Stimulated activated CD4-positive, alpha-beta T cell treated with anti-CD3 and anti-CD28 coated beads, Interleukin-2, amount 100 ng/mL, for 24 hours (primary cell): Measurements from ENCODE around the gene ENTR1.
A peak's percentile ranks its signal among the peaks of the same experiment; 100 is the strongest.

Experiments used
- DNase-seq, 2 donors: peaks; one replicate each; pipeline ENCODE4 v3.0.0-alpha.2; 2020

The ENTR1 gene, protein sequence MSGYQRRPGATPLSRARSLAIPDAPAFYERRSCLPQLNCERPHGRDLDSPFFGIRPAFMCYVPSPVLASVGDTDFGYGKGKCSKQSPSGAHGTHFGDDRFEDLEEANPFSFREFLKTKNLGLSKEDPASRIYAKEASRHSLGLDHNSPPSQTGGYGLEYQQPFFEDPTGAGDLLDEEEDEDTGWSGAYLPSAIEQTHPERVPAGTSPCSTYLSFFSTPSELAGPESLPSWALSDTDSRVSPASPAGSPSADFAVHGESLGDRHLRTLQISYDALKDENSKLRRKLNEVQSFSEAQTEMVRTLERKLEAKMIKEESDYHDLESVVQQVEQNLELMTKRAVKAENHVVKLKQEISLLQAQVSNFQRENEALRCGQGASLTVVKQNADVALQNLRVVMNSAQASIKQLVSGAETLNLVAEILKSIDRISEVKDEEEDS

DNA sequence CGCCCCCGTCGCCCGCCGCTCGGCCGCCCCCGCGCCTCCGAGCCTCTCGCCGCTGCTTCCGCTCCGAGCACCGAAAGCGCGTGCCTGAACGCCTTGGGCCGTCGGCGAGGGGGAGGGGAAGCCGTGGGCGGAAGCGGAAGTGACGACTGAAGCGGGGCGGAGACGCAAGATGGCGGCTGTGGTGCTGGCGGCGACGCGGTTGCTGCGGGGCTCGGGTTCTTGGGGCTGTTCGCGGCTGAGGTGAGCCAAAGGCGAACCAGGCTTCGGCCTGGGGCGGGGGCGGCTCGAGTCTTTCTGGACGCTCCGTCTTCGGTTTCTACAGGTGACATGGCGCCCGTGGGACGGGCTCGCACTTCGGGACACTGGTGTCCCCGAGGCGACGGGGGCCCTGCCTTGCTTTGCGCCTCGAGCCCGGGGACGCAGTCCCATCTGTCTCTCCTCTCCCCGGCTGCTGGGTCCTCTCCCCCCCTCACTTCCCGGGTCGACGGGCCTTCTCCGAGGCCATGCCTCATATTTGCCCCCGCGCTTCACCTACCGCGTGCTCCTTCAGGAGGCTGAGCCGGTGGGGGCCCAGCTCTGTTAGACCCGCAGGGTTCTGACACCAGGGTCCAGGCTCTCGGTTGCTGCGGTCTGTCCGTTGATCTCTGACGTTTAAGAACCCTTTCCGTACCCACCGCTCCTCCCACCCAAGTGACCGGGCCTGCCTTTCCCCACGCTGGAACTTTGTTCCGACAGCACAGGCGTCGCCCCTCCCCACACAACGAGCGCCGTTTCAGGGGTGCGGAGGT lies at the start of gene ENTR1, which contains the start of gene PMPCA:
ENTR1 (minus strand) TSS at position 115 of the 788 bp plus-strand sequence. CDS start 217 bp downstream, outside the sequence.
PMPCA (plus strand) TSS at position 159 of the 788 bp plus-strand sequence; CDS start at position 170, 11 bp downstream.
- DNase-seq = peak; percentile 98 to 99

DNA sequence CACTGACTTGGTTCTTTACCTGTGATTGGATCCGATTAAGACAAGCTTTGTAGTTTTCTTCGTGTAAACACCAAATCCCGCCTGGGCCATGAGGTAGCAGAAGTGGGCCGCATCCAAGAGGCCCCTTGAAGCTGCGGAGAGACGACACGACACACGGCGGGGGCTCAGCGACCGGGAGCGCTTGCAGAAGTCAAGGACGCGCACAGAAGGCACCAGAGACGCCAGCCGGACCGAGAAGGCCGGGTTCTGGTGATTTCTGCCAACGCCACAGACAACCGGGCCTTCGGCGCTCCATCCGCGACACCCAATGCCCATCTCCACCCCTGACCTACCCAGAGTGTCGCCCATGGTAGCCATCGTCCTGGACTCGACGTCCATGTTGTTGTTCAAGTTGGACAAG lies 49.0 kb upstream of the ENTR1 start:
- no peak for DNase-seq

DNA sequence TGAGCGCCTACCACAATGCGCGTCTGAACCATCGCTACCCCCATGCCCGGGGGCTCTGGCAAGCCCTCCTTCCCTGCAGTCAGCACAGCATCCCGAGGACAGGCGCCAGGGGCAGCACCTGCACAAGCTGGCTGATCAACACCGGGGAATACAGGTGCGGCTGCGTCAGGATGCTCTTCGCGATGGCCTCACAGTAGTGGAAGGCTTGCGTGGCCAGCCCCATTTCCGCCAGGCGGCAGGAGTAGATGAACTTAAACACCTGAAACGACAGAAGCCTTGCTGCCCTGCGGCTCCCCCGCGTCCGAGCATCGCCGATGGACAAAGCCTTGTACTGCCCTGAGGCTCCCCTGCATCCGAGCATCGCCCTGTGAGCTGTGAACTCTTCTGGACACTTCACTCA lies 46.9 kb upstream of the ENTR1 start:
- no peak for DNase-seq

DNA sequence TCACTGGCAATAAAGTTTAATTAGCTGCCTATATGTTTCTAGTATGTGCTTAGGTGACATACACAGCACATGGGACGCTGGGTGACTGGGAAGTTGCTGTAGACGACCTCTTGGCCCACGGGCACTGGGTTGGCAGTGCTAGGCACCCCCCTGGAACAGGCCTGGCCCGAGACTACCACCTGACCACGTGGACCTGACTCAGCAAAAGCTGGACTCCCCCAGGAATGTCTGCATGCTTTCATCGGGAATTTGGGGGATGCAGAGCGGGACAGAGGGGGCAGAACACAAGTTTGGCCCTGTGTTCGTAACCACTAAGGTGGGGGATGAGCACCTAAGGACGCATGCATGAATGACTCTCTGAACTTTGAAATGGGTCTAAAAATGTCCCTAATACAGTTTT lies 45.8 kb upstream of the ENTR1 start:
- no peak for DNase-seq

DNA sequence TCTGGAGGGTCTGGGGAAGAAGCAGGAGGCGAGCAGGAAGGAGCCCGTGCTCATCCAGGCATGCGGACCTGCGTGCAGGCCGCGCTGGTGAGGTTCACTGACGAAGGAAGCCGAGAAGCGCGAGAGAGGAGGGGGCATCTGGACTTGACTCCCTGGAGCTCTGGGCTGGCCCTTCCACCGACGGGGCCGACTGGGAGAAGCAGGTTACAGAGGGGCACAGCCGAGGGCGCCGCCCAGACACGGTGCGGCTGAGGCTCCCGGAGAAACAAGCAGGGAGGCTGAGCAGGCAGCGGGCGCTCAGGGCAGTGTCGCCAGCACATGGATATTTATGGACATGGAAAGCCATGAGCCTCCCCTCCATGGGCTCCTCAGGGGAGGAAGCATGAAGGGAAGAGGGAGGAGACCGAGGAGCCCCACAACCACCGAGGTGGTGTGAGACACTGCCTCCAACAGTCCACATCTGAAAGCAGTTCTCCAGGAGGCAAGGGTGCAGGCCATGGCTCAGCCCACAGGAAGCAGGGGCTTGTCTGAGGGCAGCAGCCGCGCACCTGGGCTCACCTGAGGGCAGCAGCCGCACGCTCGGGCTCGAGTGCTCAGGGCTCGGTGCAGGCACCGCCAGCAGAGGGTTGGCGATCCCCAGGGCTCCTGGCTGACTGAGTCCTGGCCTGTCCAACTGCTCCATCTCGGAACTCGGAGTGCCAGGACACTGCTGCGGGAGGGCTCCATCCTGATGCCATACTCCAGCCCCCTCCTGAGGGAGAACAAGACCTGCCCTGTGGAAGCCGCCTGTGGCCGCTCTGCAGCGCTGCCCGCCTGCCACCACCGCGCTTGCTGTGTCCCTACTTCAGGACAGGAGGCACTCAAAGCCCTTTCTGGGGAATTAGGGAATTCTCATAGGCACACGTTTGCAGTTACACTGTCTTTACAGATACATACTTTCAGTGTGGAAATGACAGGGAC lies 44.9 kb upstream of the ENTR1 start:
- DNase-seq = no peak

DNA sequence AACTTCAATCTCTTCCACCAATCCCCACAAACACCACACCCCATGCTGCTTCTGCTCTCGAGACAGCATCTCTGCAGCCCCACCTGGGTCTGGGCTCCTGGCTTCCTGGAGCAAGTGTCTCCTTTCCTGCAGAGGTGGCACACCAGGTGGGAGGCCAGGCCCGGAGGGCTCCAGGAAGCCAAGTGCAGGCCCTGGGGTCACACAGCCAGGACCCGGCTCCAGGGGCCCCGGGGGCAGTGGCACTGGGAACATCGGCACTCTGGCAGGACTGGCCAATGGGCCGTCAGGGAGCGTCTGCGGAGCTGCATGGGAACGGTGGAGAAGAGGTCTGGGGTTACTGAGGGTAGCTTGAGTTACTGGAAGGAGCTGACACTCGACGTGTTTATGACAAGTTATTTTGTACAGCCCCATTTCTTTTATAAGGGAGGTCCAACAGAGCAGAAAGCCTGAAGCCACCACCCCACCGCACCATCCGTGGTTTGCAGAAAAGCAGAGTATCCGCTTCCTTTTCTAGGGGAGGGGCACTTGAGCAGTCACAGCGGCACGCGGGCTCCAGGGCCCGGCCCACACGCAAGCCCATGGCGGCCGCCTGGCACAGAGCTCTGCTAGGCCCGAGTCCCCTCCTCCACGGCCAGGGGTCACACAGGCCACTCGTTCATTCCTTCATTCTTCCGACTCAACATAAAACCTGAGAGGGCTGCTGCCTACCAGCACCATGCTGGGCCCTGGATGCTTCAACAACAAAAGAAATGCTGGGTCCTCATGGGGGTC lies 43.8 kb upstream of the ENTR1 start:
- DNase-seq = no peak

DNA sequence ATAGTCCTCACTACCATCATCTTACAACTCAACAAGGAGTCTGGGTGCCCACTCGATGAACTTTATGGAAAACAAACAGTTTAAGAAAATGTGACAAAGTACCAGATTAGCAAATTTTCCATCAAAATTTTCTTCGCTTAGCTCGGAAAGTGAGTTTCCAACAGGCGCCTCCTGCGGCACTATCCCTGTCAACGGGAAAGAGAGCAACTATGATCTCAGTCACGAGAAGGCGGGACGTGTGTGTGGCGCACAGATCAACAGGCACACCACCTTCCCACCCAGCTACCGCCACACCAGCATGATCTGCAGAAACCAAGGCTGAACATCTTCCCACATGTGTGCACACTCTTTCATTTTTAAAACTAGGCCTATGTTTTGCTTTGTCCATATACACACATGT lies 42.9 kb upstream of the ENTR1 start:
- no peak for DNase-seq

DNA sequence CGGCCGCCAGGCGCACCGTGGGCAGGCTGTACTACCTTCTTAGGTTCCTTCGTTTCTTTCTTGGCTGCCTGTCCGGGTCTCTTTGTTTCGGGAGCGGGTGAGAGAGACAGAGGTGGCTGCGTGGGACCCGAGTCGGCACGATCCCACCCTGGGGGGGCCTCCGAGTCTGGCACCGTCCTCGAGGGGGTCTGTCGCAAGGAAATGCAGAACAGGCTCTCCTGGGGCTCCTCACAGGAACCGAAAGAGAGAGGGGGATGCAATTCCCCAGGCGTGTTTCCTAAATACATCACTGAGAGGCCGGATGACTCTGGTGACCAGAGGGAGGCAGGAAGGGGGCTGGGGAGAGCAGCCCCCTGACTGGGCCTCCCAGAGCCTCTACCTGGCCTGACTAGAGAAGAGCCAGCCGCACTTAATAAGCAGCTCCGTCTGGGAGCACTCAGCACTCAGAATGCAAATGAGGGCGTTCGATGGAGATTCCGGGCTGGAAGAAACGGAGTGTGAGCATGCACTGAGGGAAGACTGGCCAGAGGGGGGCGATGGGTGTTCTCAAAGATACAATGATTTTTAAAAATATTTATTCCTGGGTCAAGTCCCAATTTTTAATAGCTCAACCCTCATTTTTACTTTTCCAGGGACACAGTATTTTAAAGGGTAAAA lies 40.9 kb upstream of the ENTR1 start:
- DNase-seq = no peak

DNA sequence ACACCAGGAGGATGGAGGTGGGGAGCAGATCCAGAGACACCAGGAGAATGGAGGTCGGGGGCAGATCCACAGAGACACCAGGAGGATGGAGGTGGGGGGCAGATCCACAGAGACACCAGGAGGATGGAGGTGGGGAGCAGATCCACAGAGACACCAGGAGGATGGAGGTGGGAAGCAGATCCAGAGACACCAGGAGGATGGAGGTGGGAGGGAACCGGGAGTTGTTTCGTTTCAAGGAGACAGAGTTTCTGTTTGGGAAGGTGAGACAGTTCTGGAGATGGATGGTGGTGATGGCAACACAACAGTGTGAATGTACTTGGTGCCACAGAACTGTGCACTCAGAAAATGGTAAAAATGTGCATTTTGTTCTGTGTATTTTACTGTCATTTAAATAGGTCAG lies 38.2 kb upstream of the ENTR1 start:
- DNase-seq = no peak

DNA sequence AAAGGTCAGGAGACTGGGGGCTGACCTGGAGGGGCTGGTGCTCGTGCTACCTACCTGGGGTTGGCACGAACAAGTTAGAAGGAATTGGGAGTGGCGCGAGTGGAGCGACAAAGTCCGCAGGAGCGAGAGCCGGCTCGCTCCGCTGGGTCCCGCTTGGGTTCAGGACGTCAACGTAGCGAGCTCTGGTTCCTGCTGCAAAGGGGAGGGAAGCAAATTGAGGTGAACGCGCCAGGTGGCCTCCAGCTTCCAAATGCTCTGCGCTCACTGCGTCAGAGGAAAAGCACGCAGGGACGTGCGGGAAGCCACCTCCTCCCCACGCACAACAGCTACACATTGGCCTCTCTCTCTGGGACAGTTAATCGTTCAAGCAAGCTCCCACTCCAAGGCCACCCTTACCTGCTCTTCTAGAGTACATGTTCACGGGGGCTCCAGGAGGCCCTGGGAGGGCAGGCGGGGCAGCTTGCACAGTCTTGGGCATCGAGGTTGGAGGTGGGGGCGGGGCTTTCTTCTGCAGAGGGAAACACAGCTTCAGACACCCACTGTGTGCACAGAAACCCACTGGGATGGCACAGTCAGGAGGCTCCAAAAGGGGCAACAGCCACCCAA lies 36.9 kb upstream of the ENTR1 start:
- no peak for DNase-seq

DNA sequence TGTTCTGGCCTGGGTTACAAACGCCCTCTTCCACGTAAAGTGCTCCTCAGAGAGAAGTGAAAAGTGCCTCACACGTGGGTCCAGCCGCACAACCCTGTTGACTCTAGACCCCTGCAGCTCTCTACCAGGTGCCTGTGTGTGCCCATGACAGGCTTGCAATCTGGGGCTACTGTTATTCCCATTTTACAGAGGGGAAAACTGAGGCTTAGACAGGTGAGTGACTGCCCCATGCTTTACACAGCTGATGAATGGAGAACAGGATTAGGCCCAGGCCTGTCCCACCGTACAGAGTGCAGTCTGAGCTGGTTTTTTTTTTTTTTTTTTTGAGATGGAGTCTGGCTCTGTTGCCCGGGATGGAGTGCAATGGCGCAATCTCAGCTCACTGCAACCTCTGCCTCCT lies 35.4 kb upstream of the ENTR1 start:
- DNase-seq = no peak

DNA sequence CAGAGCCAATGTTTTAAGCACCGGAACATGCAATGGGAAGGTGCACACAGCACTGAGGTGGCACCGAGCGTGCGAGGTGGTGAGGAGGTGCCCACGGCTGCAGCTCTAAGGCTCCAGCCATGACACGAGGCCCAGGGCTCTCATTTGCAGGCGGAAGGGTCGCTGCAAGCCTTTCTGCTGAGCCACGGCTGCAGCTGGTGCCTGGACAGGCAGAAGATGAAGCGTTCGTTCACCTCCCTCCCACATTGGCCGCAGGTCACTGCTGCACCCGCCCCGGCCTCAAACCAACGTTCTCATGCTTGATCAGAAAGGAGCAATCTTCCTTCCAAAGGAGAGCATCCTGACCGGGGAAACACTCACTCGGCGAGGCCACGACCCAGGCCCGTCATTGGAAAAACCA lies 33.7 kb upstream of the ENTR1 start:
- DNase-seq = no peak

DNA sequence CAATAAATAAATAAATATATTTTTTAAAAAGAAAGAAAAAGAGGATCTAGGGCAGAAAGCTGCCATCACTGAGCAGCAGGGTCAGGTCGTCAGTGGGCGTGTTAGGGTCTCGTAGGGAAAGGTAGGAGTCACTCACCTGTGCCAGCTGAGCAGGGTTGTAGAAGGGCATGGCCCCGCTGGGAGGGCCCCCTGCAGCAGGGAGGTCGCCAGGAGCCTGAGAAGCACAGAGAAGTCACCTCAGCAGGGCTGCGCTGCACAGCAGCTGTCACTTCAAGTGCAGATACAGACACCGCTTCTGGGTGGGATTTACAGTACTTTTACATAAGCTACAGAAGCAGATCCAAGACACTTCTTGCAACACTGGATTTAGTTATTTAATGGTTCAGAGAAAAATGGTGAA lies 33.3 kb upstream of the ENTR1 start:
- no peak for DNase-seq

DNA sequence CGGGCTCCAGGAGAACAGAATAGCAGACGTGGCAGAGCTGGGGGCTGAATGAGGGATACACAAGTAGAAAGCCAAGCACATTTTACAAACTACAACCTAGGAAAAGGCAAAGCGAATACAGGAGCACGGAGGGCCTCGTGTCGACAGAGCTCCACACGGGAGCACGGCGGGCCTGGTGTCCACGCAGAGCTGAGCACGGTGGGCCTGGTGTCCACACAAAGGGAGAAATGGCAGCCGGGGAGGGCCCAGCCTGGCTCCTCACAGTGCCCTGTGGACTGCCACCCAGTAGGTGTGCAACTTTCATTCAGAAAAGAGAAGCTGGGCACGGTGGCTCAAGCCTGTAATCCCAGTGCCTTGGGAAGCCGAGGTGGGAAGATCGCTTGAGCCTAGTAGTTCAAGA lies 32.7 kb upstream of the ENTR1 start:
- DNase-seq = no peak

DNA sequence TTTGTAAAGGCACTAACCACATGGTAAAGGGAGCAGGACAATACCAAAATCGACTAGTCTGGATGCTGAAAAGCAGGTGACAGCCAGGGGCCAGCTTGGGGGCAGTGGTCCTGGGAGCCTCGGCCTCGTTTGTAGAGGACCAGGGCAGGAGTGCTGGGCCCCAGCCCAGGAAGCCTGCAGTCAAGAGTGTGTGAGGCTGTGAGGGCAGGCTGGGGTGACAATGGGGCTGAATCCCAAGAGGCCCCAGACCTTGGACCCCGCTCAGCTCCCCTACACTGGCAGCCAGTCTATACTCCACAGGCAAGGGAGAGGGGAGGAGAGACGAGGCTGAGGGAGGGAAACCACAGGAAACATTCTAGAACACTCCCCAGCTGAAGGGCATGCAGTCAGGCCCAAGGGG lies 31.9 kb upstream of the ENTR1 start:
- no peak for DNase-seq

DNA sequence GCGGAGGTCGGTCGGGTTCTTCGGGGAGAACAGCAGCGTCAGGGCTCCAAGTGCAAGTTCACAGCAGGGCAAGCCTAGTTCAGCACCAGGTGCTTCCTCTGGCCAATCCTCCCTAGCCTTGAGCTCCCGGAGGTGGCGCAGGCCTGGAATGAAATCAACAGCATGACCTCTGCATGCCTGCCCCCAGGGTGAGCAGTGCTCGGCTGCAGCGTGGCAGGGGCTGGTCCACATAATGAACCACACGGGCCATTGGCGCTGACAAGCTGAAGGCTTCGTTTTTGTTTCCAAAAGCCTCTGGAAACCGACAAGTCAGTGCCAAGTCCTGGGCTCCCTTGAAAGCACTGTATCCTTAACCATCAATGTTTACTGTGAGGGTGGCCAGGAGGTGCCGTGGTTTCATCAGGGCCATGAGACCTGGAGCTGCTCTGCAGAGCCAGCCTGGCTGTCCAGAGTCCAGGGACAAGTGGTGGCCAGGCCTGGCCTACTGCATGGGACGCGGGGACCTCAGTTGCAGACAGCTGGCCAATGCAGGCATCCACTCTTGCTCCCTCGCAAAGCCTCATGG lies 31.3 kb upstream of the ENTR1 start:
- DNase-seq = no peak

DNA sequence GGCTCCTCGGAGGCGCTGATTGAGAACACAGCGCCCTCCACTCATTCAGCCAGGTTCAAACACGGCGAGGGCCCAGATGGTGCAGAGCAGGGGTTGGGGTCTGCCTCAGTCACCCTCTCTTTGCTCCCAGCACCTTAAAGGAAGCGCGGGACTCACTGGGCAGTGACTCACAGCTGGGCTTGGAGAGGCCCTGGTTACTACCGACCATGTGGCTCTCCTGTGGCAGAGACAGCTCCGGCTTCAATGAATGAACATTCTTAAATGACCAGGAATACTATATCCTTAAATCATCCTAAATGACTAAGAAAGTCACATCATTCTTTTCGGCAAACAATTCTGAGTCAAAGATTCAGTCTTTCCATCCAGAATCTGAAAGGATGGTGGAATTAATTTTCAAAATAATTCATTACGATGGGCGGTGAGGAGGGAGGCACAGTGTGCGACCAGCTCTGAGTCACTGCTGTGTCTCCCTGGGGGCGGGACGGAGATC lies 30.8 kb upstream of the ENTR1 start:
- DNase-seq = no peak

DNA sequence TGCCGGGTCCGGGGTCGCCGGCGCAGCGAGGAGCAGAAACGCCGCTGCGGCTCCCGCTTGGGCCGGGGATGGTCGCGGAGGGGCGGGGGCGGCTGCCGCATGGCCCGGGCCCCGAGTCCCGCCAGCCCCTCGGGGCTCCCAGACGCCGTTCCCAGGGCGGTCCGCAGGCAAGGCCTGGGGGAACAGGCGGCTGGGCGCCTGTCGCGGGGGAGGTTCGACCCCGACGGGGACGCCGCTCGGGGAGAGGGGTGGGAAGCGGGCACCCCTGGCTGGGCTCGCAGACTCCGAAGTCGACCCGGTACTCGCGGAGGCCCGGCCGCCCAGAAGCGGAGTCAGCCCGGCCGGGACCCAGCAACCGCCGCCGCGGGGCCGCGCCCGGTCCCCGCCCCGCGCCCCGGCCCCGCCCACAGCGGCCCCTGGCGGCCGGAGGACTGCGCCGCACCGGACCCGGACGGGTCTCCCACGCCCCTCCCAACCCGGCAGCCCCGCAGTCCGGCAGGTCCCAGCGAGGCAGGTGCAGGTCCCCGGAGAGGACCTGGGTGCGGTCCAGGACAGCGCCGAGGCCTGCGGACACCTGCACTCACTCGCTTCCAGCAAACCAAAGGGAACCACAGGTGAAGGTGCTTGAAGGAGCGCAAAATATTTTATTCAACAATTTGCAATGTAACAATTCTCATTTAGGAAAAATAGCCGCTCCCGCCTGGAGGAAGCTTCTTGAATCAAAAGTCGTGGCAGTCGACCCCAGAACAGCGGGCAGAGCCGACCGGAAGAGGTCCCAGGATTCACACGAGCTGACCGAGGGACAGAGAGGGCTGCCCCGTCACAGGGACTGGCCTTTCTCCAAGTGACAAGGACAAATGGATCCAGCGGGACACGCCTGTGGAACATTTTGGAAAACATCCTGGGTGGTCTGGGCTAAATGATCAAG lies 29.3 kb upstream of the ENTR1 start, which contains the start of gene INPP5E:
INPP5E (minus strand) TSS at position 365 of the 928 bp plus-strand sequence. CDS start 426 bp downstream, outside the sequence.
- peak; percentile 88 to 89 for DNase-seq
